Measurements from ENCODE around the gene ACE2.

ACE2 gene

GRCh38 chrX:15530318-15530717 is 70.4 kb downstream of the ACE2 start:
- no peak overlapping the region for H3K4me2 ChIP-seq (ENCODE audit: low read length)
- H3K9ac ChIP-seq (ENCODE audit: low read depth, low read length): no peak overlapping the region
- H3K4me3 ChIP-seq (ENCODE audit: low read length): no peak overlapping the region
- no peaks in the 10 kb centered on the region for H3K4me1 ChIP-seq (ENCODE audit: control insufficient read depth, insufficient read depth, low read length)
- H3K36me3 ChIP-seq (ENCODE audit: insufficient read depth, low read length): no peaks in the 10 kb centered on the region
- H3K27me3 ChIP-seq (ENCODE audit: control insufficient read depth, insufficient read depth, low read length): peaks cover 30% of the 10 kb centered on the region
- no peaks in the 10 kb centered on the region for H3K9me3 ChIP-seq (replicated peaks; ENCODE audit: low read length)

GRCh38 chrX:15529165-15529564 is 71.6 kb downstream of the ACE2 start:
- Histone ChIP-seq H3K4me1 (ENCODE audit: control insufficient read depth, insufficient read depth, low read length) (no peaks in the 10 kb centered on the region), H3K9me3 (replicated peaks; ENCODE audit: low read length) (no peaks in the 10 kb centered on the region), H3K4me3 (ENCODE audit: low read length) (no peak overlapping the region), H3K9ac (ENCODE audit: low read depth, low read length) (no peak overlapping the region), H3K4me2 (ENCODE audit: low read length) (no peak overlapping the region), H3K27me3 (ENCODE audit: control insufficient read depth, insufficient read depth, low read length) (peaks cover 27% of the 10 kb centered on the region), H3K36me3 (ENCODE audit: insufficient read depth, low read length) (no peaks in the 10 kb centered on the region)

- no peaks in the 10 kb centered on the region for H3K4me1 ChIP-seq (ENCODE audit: control insufficient read depth, insufficient read depth, low read length)
- no peaks in the 10 kb centered on the region for H3K9me3 ChIP-seq (replicated peaks; ENCODE audit: low read length)
- no peaks in the 10 kb centered on the region for H3K36me3 ChIP-seq (ENCODE audit: insufficient read depth, low read length)
- H3K4me2 ChIP-seq (ENCODE audit: low read length): no peak overlapping the region
- H3K27me3 ChIP-seq (ENCODE audit: control insufficient read depth, insufficient read depth, low read length): peaks cover 15% of the 10 kb centered on the region
- H3K9ac ChIP-seq (ENCODE audit: low read depth, low read length): no peak overlapping the region
- no peak overlapping the region for H3K4me3 ChIP-seq (ENCODE audit: low read length)
These were observed 74.9 kb downstream of the ACE2 start for GRCh38 chrX:15525664-15526416.

GRCh38 chrX:15524417-15524816 is 76.3 kb downstream of the ACE2 start:
- Histone ChIP-seq H3K36me3 (ENCODE audit: insufficient read depth, low read length) (no peaks in the 10 kb centered on the region), H3K9ac (ENCODE audit: low read depth, low read length) (no peak overlapping the region), H3K4me2 (ENCODE audit: low read length) (no peak overlapping the region), H3K4me1 (ENCODE audit: control insufficient read depth, insufficient read depth, low read length) (no peaks in the 10 kb centered on the region), H3K27me3 (ENCODE audit: control insufficient read depth, insufficient read depth, low read length) (peaks cover 18% of the 10 kb centered on the region), H3K4me3 (ENCODE audit: low read length) (no peak overlapping the region), H3K9me3 (replicated peaks; ENCODE audit: low read length) (no peaks in the 10 kb centered on the region)

- no peak overlapping the region for H3K9ac ChIP-seq (ENCODE audit: low read depth, low read length)
These were observed 77.7 kb downstream of the ACE2 start for GRCh38 chrX:15523088-15523487.

GRCh38 chrX:15522464-15522863 is 78.3 kb downstream of the ACE2 start:
- no peaks in the 10 kb centered on the region for H3K36me3 ChIP-seq (ENCODE audit: insufficient read depth, low read length)
- H3K4me2 ChIP-seq (ENCODE audit: low read length): no peak overlapping the region
- no peaks in the 10 kb centered on the region for H3K4me1 ChIP-seq (ENCODE audit: control insufficient read depth, insufficient read depth, low read length)

More at GRCh38 chrX:15523088-15523487, 77.7 kb downstream of the ACE2 start:
- H3K4me2 ChIP-seq (ENCODE audit: low read length): no peak overlapping the region
- no peak overlapping the region for H3K4me3 ChIP-seq (ENCODE audit: low read length)
- peaks cover 18% of the 10 kb centered on the region for H3K27me3 ChIP-seq (ENCODE audit: control insufficient read depth, insufficient read depth, low read length)
- H3K9me3 ChIP-seq (replicated peaks; ENCODE audit: low read length): no peaks in the 10 kb centered on the region
- H3K4me1 ChIP-seq (ENCODE audit: control insufficient read depth, insufficient read depth, low read length): no peaks in the 10 kb centered on the region
- H3K36me3 ChIP-seq (ENCODE audit: insufficient read depth, low read length): no peaks in the 10 kb centered on the region

GRCh38 chrX:15515931-15516330 is 84.8 kb downstream of the ACE2 start:
- Histone ChIP-seq H3K4me2 (ENCODE audit: low read length) (no peak overlapping the region), H3K4me1 (ENCODE audit: control insufficient read depth, insufficient read depth, low read length) (no peaks in the 10 kb centered on the region), H3K9me3 (replicated peaks; ENCODE audit: low read length) (no peaks in the 10 kb centered on the region), H3K4me3 (ENCODE audit: low read length) (no peak overlapping the region), H3K36me3 (ENCODE audit: insufficient read depth, low read length) (no peaks in the 10 kb centered on the region), H3K9ac (ENCODE audit: low read depth, low read length) (no peak overlapping the region), H3K27me3 (ENCODE audit: control insufficient read depth, insufficient read depth, low read length) (peaks cover 20% of the 10 kb centered on the region)

More at GRCh38 chrX:15522464-15522863, 78.3 kb downstream of the ACE2 start:
- Histone ChIP-seq H3K27me3 (ENCODE audit: control insufficient read depth, insufficient read depth, low read length) (peaks cover 14% of the 10 kb centered on the region), H3K4me3 (ENCODE audit: low read length) (no peak overlapping the region), H3K9ac (ENCODE audit: low read depth, low read length) (no peak overlapping the region), H3K9me3 (replicated peaks; ENCODE audit: low read length) (no peaks in the 10 kb centered on the region)

GRCh38 chrX:15514279-15514678 is 86.5 kb downstream of the ACE2 start:
- Histone ChIP-seq H3K27me3 (ENCODE audit: control insufficient read depth, insufficient read depth, low read length) (peaks cover 26% of the 10 kb centered on the region), H3K4me3 (ENCODE audit: low read length) (no peak overlapping the region), H3K4me1 (ENCODE audit: control insufficient read depth, insufficient read depth, low read length) (no peaks in the 10 kb centered on the region), H3K4me2 (ENCODE audit: low read length) (no peak overlapping the region), H3K36me3 (ENCODE audit: insufficient read depth, low read length) (no peaks in the 10 kb centered on the region), H3K9me3 (replicated peaks; ENCODE audit: low read length) (no peaks in the 10 kb centered on the region), H3K9ac (ENCODE audit: low read depth, low read length) (no peak overlapping the region)

- no peaks in the 10 kb centered on the region for H3K36me3 ChIP-seq (ENCODE audit: insufficient read depth, low read length)
- no peaks in the 10 kb centered on the region for H3K4me1 ChIP-seq (ENCODE audit: control insufficient read depth, insufficient read depth, low read length)
- no peak overlapping the region for H3K9ac ChIP-seq (ENCODE audit: low read depth, low read length)
These were observed 88.3 kb downstream of the ACE2 start for GRCh38 chrX:15512401-15512965.

GRCh38 chrX:15511563-15511962 is 89.2 kb downstream of the ACE2 start:
- H3K9me3 ChIP-seq (replicated peaks; ENCODE audit: low read length): no peaks in the 10 kb centered on the region
- H3K36me3 ChIP-seq (ENCODE audit: insufficient read depth, low read length): no peaks in the 10 kb centered on the region
- no peak overlapping the region for H3K4me3 ChIP-seq (ENCODE audit: low read length)
- no peaks in the 10 kb centered on the region for H3K4me1 ChIP-seq (ENCODE audit: control insufficient read depth, insufficient read depth, low read length)
- no peak overlapping the region for H3K9ac ChIP-seq (ENCODE audit: low read depth, low read length)
- H3K27me3 ChIP-seq (ENCODE audit: control insufficient read depth, insufficient read depth, low read length): peaks cover 35% of the 10 kb centered on the region
- H3K4me2 ChIP-seq (ENCODE audit: low read length): no peak overlapping the region

More at GRCh38 chrX:15512401-15512965, 88.3 kb downstream of the ACE2 start:
- Histone ChIP-seq H3K9me3 (replicated peaks; ENCODE audit: low read length) (no peaks in the 10 kb centered on the region), H3K4me3 (ENCODE audit: low read length) (no peak overlapping the region), H3K27me3 (ENCODE audit: control insufficient read depth, insufficient read depth, low read length) (peaks cover 28% of the 10 kb centered on the region), H3K4me2 (ENCODE audit: low read length) (no peak overlapping the region)

All from skeletal muscle satellite cell (primary cell).